ENCODE results near the gene ACTN4. TPM values are rescaled to one million over a fixed set of nuclear protein-coding genes. Genes with fewer than 3 reads are reported as not detected.

The ACTN4 gene
- polyA plus RNA-seq, 2 of the 4 experiments (the other 2 are of a cell fraction): 605 to 967 TPM

GRCh38 chr19:38699027-38699346 lies 51.5 kb downstream of the ACTN4 start:
- H3K4me3 ChIP-seq: no peak overlapping the region
- peak in 1 of 2 experiments; percentile 3; a peak in 2 of 6 replicates for ATAC-seq
- peak overlapping the region; percentile 7 to 93; a peak in 4 of 6 replicates for H3K27ac ChIP-seq
- peaks cover 95% of the 10 kb centered on the region for H3K4me1 ChIP-seq
- CTCF ChIA-PET: interaction anchor here (0.6 to 38.0 kb wide), 4 partner anchors 2 to 162 kb away, joined by 3 to 764 read pairs (median 384); no protein-coding TSS in a partner anchor
- no peak overlapping the region for H3K4me2 ChIP-seq
- no peaks in the 10 kb centered on the region for H3K9me3 ChIP-seq
- no peak for DNase-seq (ENCODE audit: low read depth in 1 of 2, low spot score in 1 of 2)
- TF ChIP-seq HMGXB4 (CRISPR knock-in tag; IDR thresholded peaks at IDR 0.05; ENCODE audit: borderline replicate concordance) (no peak), REST (IDR thresholded peaks at IDR 0.05) (no peak), MAFK (IDR thresholded peaks at IDR 0.05; ENCODE audit: partially characterized antibody) (no peak), ATOH8 (CRISPR knock-in tag; IDR thresholded peaks at IDR 0.05; ENCODE audit: low read depth) (no peak), EHF (CRISPR knock-in tag; IDR thresholded peaks at IDR 0.05) (no peak), CBX8 (IDR thresholded peaks at IDR 0.05) (no peak), USF2 (IDR thresholded peaks at IDR 0.05) (no peak), RCOR1 (IDR thresholded peaks at IDR 0.05; ENCODE audit: low read depth, low read length) (no peak)
- no peak for FAIRE-seq
- 85% methylated on average over 7 of the region's 7 CpGs for WGBS (ENCODE audit: missing lambda C conversion rate)
- POLR2A ChIA-PET: interaction anchor here (1.1 kb wide), 1 partner anchor 15 kb away, joined by 3 read pairs; no protein-coding TSS in a partner anchor

- POLR2A ChIA-PET: interaction anchor here (0.7 to 1.7 kb wide), 3 partner anchors 16 to 52 kb away, joined by 3 to 5 read pairs (median 5); partner anchors contain the start of gene ACTN4
- no peak overlapping the region; the same call in 2 of the 3 replicates for H3K4me2 ChIP-seq
- peak; percentile 47 to 70; a peak in 3 of 4 replicates for TF ChIP-seq CEBPB (IDR thresholded peaks at IDR 0.05)
- no peak for TF ChIP-seq CHD4 (IDR thresholded peaks at IDR 0.05; ENCODE audit: borderline replicate concordance)
- WGBS (ENCODE audit: missing lambda C conversion rate): 95% methylated on average over 18 of the region's 18 CpGs
- peak; percentile 39 for FAIRE-seq
- DNase-seq (ENCODE audit: low read depth in 1 of 2, low spot score in 1 of 2): no peak
- H3K4me3 ChIP-seq: no peak overlapping the region
- ATAC-seq: no peak
- H3K27ac ChIP-seq: peak overlapping the region in 1 of 2 experiments; percentile 93; a peak in 4 of 6 replicates
- no peaks in the 10 kb centered on the region for H3K9me3 ChIP-seq
- CTCF ChIA-PET: interaction anchor here (0.6 to 38.0 kb wide), 17 partner anchors 1 to 342 kb away, joined by 3 to 764 read pairs (median 3); partner anchors contain the start of genes ACTN4, MRPS12 and SARS2
- peaks cover 94% of the 10 kb centered on the region for H3K4me1 ChIP-seq
Observed at GRCh38 chr19:38699647-38700349, 52.3 kb downstream of the ACTN4 start.

GRCh38 chr19:38700350-38700901 lies 53.0 kb downstream of the ACTN4 start:
- no peak for ATAC-seq
- Histone ChIP-seq H3K27ac (peak overlapping the region; percentile 25 to 93; a peak in 5 of 6 replicates), H3K4me2 (peak overlapping the region; percentile 18; the same call in 1 of the 3 replicates), H3K4me3 (no peak overlapping the region), H3K9me3 (no peaks in the 10 kb centered on the region), H3K4me1 (peaks cover 94% of the 10 kb centered on the region)
- TF ChIP-seq ATOH8 (CRISPR knock-in tag; IDR thresholded peaks at IDR 0.05; ENCODE audit: low read depth) (no peak), RARB (CRISPR knock-in tag; IDR thresholded peaks at IDR 0.05) (no peak), USF2 (IDR thresholded peaks at IDR 0.05) (no peak), FOXS1 (CRISPR knock-in tag; IDR thresholded peaks at IDR 0.05) (no peak), RCOR1 (IDR thresholded peaks at IDR 0.05; ENCODE audit: low read depth, low read length) (no peak), TFCP2L1 (CRISPR knock-in tag; IDR thresholded peaks at IDR 0.05) (no peak), NR3C1 (IDR thresholded peaks at IDR 0.05) (no peak), ZSCAN20 (CRISPR knock-in tag; IDR thresholded peaks at IDR 0.05) (no peak), EP300 (IDR thresholded peaks at IDR 0.05) (no peak), MYC (IDR thresholded peaks at IDR 0.05; ENCODE audit: borderline replicate concordance, low read length) (no peak), EHMT2 (IDR thresholded peaks at IDR 0.05; ENCODE audit: low read depth) (no peak), BCL3 (IDR thresholded peaks at IDR 0.05) (no peak)
- ChIA-PET POLR2A (interaction anchor here (0.7 to 1.7 kb wide), 4 partner anchors 8 to 53 kb away, joined by 3 to 5 read pairs (median 5); partner anchors contain the start of gene ACTN4), CTCF (interaction anchor here (0.8 to 38.0 kb wide), 19 partner anchors 1 to 298 kb away, joined by 3 to 764 read pairs (median 3); partner anchors contain the start of genes ACTN4, FAM98C, MRPS12 and SARS2)
- no peak for DNase-seq (ENCODE audit: low read depth in 1 of 2, low spot score in 1 of 2)
- no peak for FAIRE-seq
- WGBS (ENCODE audit: missing lambda C conversion rate): 91% methylated on average over 22 of the region's 22 CpGs
